ENCODE results near the gene FNBP1. TPM values are rescaled to one million over a fixed set of nuclear protein-coding genes. Genes with fewer than 3 reads are reported as not detected.

FNBP1 gene
- total RNA-seq, 1 donor from 2014 or later = 245 TPM

GRCh38 chr9:130054820-130055219 lies 11.8 kb upstream of the FNBP1 start:
- H3K27me3 Mint-ChIP-seq = no peaks in the 10 kb centered on the region
- intact Hi-C loops (cut with micrococcal nuclease) = no loop called here
- peaks cover 10% of the 10 kb centered on the region for H3K36me3 Mint-ChIP-seq (ENCODE audit: low read depth)
- no peaks in the 10 kb centered on the region for H3K9me3 Mint-ChIP-seq
- H3K4me3 Mint-ChIP-seq = peak overlapping the region; percentile 95
- peak overlapping the region; percentile 93 for H3K27ac Mint-ChIP-seq
- H3K4me1 Mint-ChIP-seq = peaks cover 27% of the 10 kb centered on the region
- no peak for DNase-seq

- H3K4me1 Mint-ChIP-seq = peaks cover 27% of the 10 kb centered on the region
- H3K9me3 Mint-ChIP-seq = no peaks in the 10 kb centered on the region
- peak overlapping the region; percentile 95 for H3K4me3 Mint-ChIP-seq
- intact Hi-C loops (cut with micrococcal nuclease) = no loop called here
- no peaks in the 10 kb centered on the region for H3K27me3 Mint-ChIP-seq
- DNase-seq = no peak
- peaks cover 10% of the 10 kb centered on the region for H3K36me3 Mint-ChIP-seq (ENCODE audit: low read depth)
- H3K27ac Mint-ChIP-seq = peak overlapping the region; percentile 93
These were observed 11.4 kb upstream of the FNBP1 start for GRCh38 chr9:130054325-130054786.

- Mint-ChIP-seq H3K27me3 (no peaks in the 10 kb centered on the region), H3K4me3 (peak within 1 kb of the TSS; percentile 95), H3K9me3 (no peaks in the 10 kb centered on the region), H3K27ac (peak within 1 kb of the TSS; percentile 93), H3K4me1 (peaks cover 27% of the 10 kb centered on the region), H3K36me3 (ENCODE audit: low read depth) (peaks cover 6% of the 10 kb centered on the region)
- peak; percentile 94 for DNase-seq
- intact Hi-C loops (cut with micrococcal nuclease) = loop anchor here (1.0 kb wide), 1 partner anchor 10 kb away; the partner anchor contains the start of gene FNBP1
These were observed 10.7 kb upstream of the FNBP1 start, which contains the start of gene GPR107 for GRCh38 chr9:130053504-130054324. Gene GPR107, plus strand, starts transcription at chr9:130053906. Its CDS starts 27 bp downstream, at chr9:130053933.

- Mint-ChIP-seq H3K4me1 (peaks cover 25% of the 10 kb centered on the region), H3K27ac (peak overlapping the region; percentile 85), H3K27me3 (no peaks in the 10 kb centered on the region), H3K9me3 (no peaks in the 10 kb centered on the region), H3K4me3 (peak overlapping the region; percentile 95), H3K36me3 (ENCODE audit: low read depth) (peaks cover 3% of the 10 kb centered on the region)
- DNase-seq = no peak
- intact Hi-C loops (cut with micrococcal nuclease) = loop anchor here (1.0 kb wide), 1 partner anchor 10 kb away; the partner anchor contains the start of gene FNBP1
These were observed 10.1 kb upstream of the FNBP1 start for GRCh38 chr9:130053109-130053503.

GRCh38 chr9:130051855-130052254 lies 8.9 kb upstream of the FNBP1 start:
- H3K36me3 Mint-ChIP-seq (ENCODE audit: low read depth) = peaks cover 2% of the 10 kb centered on the region
- intact Hi-C loops (cut with micrococcal nuclease) = no loop called here
- H3K27me3 Mint-ChIP-seq = no peaks in the 10 kb centered on the region
- H3K27ac Mint-ChIP-seq = peak overlapping the region; percentile 48
- H3K9me3 Mint-ChIP-seq = no peaks in the 10 kb centered on the region
- no peak for DNase-seq
- H3K4me3 Mint-ChIP-seq = peak overlapping the region; percentile 62
- H3K4me1 Mint-ChIP-seq = peaks cover 24% of the 10 kb centered on the region

GRCh38 chr9:130050462-130050861 lies 7.5 kb upstream of the FNBP1 start:
- Mint-ChIP-seq H3K4me1 (peaks cover 27% of the 10 kb centered on the region), H3K27me3 (no peaks in the 10 kb centered on the region), H3K9me3 (no peaks in the 10 kb centered on the region), H3K4me3 (no peak overlapping the region), H3K36me3 (ENCODE audit: low read depth) (peaks cover 2% of the 10 kb centered on the region), H3K27ac (peak overlapping the region; percentile 65)
- no peak for DNase-seq
- intact Hi-C loops (cut with micrococcal nuclease) = no loop called here

GRCh38 chr9:130049431-130050210 lies 6.6 kb upstream of the FNBP1 start:
- Mint-ChIP-seq H3K4me1 (peaks cover 27% of the 10 kb centered on the region), H3K27me3 (no peaks in the 10 kb centered on the region), H3K36me3 (ENCODE audit: low read depth) (peaks cover 2% of the 10 kb centered on the region), H3K27ac (no peak overlapping the region), H3K9me3 (no peaks in the 10 kb centered on the region), H3K4me3 (no peak overlapping the region)
- intact Hi-C loops (cut with micrococcal nuclease) = no loop called here
- DNase-seq = no peak

- peaks cover 15% of the 10 kb centered on the region for H3K36me3 Mint-ChIP-seq (ENCODE audit: low read depth)
- H3K4me3 Mint-ChIP-seq = peak overlapping the region; percentile 68
- peaks cover 28% of the 10 kb centered on the region for H3K4me1 Mint-ChIP-seq
- H3K27me3 Mint-ChIP-seq = no peaks in the 10 kb centered on the region
- H3K27ac Mint-ChIP-seq = peak overlapping the region; percentile 88
- DNase-seq = no peak
- no peaks in the 10 kb centered on the region for H3K9me3 Mint-ChIP-seq
- intact Hi-C loops (cut with micrococcal nuclease) = no loop called here
These were observed 2.9 kb upstream of the FNBP1 start for GRCh38 chr9:130045725-130046450.

- no peak for DNase-seq
- H3K27me3 Mint-ChIP-seq = no peaks in the 10 kb centered on the region
- H3K9me3 Mint-ChIP-seq = no peaks in the 10 kb centered on the region
- H3K4me3 Mint-ChIP-seq = peak overlapping the region; percentile 91
- peaks cover 21% of the 10 kb centered on the region for H3K36me3 Mint-ChIP-seq (ENCODE audit: low read depth)
- peak overlapping the region; percentile 92 for H3K27ac Mint-ChIP-seq
- peaks cover 33% of the 10 kb centered on the region for H3K4me1 Mint-ChIP-seq
- intact Hi-C loops (cut with micrococcal nuclease) = loop anchor here (1.0 kb wide), 1 partner anchor 9 kb away; the partner anchor contains the start of gene GPR107
These were observed 950 bp upstream of the FNBP1 start for GRCh38 chr9:130043654-130044623.

- Mint-ChIP-seq H3K36me3 (ENCODE audit: low read depth) (peaks cover 21% of the 10 kb centered on the region), H3K4me1 (peaks cover 43% of the 10 kb centered on the region)
- intact Hi-C loops (cut with micrococcal nuclease) = no loop called here
These were observed 544 bp downstream of the FNBP1 start for GRCh38 chr9:130042406-130042884.

GRCh38 chr9:130041648-130042405 lies 1.2 kb downstream of the FNBP1 start:
- H3K27me3 Mint-ChIP-seq = no peaks in the 10 kb centered on the region
- DNase-seq = peak; percentile 81
- intact Hi-C loops (cut with micrococcal nuclease) = no loop called here
- H3K4me3 Mint-ChIP-seq = peak overlapping the region; percentile 94
- H3K4me1 Mint-ChIP-seq = peaks cover 49% of the 10 kb centered on the region
- peaks cover 24% of the 10 kb centered on the region for H3K36me3 Mint-ChIP-seq (ENCODE audit: low read depth)
- peak overlapping the region; percentile 93 for H3K27ac Mint-ChIP-seq
- H3K9me3 Mint-ChIP-seq = no peaks in the 10 kb centered on the region

More at GRCh38 chr9:130042406-130042884, 544 bp downstream of the FNBP1 start:
- H3K9me3 Mint-ChIP-seq = no peaks in the 10 kb centered on the region
- H3K4me3 Mint-ChIP-seq = peak overlapping the region; percentile 94
- H3K27me3 Mint-ChIP-seq = no peaks in the 10 kb centered on the region
- no peak for DNase-seq
- peak overlapping the region; percentile 93 for H3K27ac Mint-ChIP-seq

All from activated CD4-positive, alpha-beta T cell treated with anti-CD3 and anti-CD28 coated beads, Interleukin-2, amount 10 ng/mL, durations not matched to agents 24 days and 14 days (primary cell).